Measurements from ENCODE around the gene RAB11FIP2.

GRCh38 chr10:117983961-117984360 lies 62.8 kb downstream of the RAB11FIP2 start:
- no peak for TF ChIP-seq GABPA (IDR thresholded peaks at IDR 0.05; ENCODE audit: borderline replicate concordance, insufficient read depth, low read length)
- TF ChIP-seq, protein P1, sequence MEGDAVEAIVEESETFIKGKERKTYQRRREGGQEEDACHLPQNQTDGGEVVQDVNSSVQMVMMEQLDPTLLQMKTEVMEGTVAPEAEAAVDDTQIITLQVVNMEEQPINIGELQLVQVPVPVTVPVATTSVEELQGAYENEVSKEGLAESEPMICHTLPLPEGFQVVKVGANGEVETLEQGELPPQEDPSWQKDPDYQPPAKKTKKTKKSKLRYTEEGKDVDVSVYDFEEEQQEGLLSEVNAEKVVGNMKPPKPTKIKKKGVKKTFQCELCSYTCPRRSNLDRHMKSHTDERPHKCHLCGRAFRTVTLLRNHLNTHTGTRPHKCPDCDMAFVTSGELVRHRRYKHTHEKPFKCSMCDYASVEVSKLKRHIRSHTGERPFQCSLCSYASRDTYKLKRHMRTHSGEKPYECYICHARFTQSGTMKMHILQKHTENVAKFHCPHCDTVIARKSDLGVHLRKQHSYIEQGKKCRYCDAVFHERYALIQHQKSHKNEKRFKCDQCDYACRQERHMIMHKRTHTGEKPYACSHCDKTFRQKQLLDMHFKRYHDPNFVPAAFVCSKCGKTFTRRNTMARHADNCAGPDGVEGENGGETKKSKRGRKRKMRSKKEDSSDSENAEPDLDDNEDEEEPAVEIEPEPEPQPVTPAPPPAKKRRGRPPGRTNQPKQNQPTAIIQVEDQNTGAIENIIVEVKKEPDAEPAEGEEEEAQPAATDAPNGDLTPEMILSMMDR (IDR thresholded peaks at IDR 0.05; ENCODE audit: control extremely low read depth in 1 of 3, insufficient read depth in 1 of 3, low read depth in 1 of 3, low read length in 3 of 3), result no peak
- TF ChIP-seq ZNF274 (IDR thresholded peaks at IDR 0.05; ENCODE audit: borderline replicate concordance, extremely low read depth, low read length), result no peak
- TF ChIP-seq POLR2AphosphoS5 (IDR thresholded peaks at IDR 0.05; ENCODE audit: low read depth, low read length), result no peak
